Measurements from ENCODE around the gene SGMS1. TPM values are rescaled to one million over a fixed set of nuclear protein-coding genes. Genes with fewer than 3 reads are reported as not detected.

The SGMS1 gene
- polyA plus RNA-seq, 1 donor from 2014 or later, result 8.0 TPM

DNA sequence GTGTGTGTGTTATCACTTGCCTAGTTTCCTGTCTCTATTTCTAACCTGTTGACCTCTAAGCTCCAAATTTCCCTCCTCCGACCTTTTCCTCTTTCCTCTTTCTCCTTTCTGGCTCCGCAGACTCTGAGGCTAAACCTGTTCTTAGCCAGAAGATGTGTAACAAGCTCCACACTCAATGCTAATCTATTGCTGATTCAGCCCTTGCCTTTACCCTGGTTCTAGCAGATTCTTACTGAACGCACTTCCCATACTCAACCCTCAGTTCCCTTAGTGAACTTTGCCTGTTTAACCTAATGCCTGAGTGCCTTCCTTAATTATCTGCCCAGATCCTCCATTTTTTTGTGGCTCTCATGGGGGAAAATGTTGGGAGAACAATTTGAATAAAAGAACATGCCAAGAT lies 30.0 kb upstream of the SGMS1 start:
- no peak overlapping the region for H2AFZ ChIP-seq (ENCODE audit: low read depth, low read length)

DNA sequence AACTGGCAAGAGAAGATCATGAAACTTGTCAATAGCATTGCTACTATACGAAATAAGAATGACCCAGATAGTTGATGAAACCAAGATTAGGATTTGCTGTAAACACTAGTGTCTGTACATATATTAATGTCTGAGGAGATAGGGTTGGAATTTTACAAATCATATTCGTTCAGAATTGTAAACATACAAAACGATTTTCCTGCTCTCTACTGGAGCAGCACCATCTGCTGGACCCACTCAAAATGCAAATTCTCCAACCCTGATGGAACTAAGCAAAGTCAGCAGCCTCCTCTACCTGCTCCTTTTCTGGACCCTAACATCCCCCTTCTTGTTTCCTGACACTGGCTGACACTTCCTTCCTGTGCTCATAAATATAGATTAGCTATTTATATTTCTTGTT lies 29.4 kb upstream of the SGMS1 start:
- Histone ChIP-seq H3K4me2 (ENCODE audit: low read length) (no peak overlapping the region), H3K9ac (ENCODE audit: low read length) (no peak overlapping the region), H3K79me2 (replicated peaks; ENCODE audit: insufficient read depth, low read length) (no peaks in the 10 kb centered on the region), H2AFZ (ENCODE audit: low read depth, low read length) (no peak overlapping the region), H3K4me3 (ENCODE audit: low read length) (no peak overlapping the region), H3K9me2 (ENCODE audit: insufficient read depth, low read length) (no peaks in the 10 kb centered on the region), H3K36me3 (ENCODE audit: insufficient read depth, low read length) (no peaks in the 10 kb centered on the region), H3K9me3 (ENCODE audit: low read length) (no peaks in the 10 kb centered on the region), H4K20me1 (ENCODE audit: insufficient read depth) (no peaks in the 10 kb centered on the region), H3K27ac (ENCODE audit: low read length) (no peak overlapping the region), H3F3A (ENCODE audit: insufficient read depth, low read length, poor library complexity, severe bottlenecking) (no peaks in the 10 kb centered on the region), H3K27me3 (ENCODE audit: insufficient read depth, low read depth, low read length) (no peaks in the 10 kb centered on the region)
- TF ChIP-seq, protein P1, sequence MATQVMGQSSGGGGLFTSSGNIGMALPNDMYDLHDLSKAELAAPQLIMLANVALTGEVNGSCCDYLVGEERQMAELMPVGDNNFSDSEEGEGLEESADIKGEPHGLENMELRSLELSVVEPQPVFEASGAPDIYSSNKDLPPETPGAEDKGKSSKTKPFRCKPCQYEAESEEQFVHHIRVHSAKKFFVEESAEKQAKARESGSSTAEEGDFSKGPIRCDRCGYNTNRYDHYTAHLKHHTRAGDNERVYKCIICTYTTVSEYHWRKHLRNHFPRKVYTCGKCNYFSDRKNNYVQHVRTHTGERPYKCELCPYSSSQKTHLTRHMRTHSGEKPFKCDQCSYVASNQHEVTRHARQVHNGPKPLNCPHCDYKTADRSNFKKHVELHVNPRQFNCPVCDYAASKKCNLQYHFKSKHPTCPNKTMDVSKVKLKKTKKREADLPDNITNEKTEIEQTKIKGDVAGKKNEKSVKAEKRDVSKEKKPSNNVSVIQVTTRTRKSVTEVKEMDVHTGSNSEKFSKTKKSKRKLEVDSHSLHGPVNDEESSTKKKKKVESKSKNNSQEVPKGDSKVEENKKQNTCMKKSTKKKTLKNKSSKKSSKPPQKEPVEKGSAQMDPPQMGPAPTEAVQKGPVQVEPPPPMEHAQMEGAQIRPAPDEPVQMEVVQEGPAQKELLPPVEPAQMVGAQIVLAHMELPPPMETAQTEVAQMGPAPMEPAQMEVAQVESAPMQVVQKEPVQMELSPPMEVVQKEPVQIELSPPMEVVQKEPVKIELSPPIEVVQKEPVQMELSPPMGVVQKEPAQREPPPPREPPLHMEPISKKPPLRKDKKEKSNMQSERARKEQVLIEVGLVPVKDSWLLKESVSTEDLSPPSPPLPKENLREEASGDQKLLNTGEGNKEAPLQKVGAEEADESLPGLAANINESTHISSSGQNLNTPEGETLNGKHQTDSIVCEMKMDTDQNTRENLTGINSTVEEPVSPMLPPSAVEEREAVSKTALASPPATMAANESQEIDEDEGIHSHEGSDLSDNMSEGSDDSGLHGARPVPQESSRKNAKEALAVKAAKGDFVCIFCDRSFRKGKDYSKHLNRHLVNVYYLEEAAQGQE (IDR thresholded peaks at IDR 0.05; ENCODE audit: borderline replicate concordance), result no peak
- TF ChIP-seq SMC3 (conservative IDR thresholded peaks at IDR 0.05; ENCODE audit: poor library complexity), result peak; percentile 43
- TF ChIP-seq POLR2AphosphoS5 (IDR thresholded peaks at IDR 0.05), result no peak
- no peak for TF ChIP-seq EZH2 (IDR thresholded peaks at IDR 0.05; ENCODE audit: borderline replicate concordance, insufficient read depth, low read length, poor library complexity, severe bottlenecking)
- TF ChIP-seq RAD21 (conservative IDR thresholded peaks at IDR 0.05), result peak; percentile 37
- no peak for TF ChIP-seq EP300 (conservative IDR thresholded peaks at IDR 0.05; ENCODE audit: poor library complexity, severe bottlenecking)
- no peak for TF ChIP-seq TAF1 (IDR thresholded peaks at IDR 0.05; ENCODE audit: low read depth)
- no peak for TF ChIP-seq MXI1 (conservative IDR thresholded peaks at IDR 0.05; ENCODE audit: poor library complexity, severe bottlenecking)
- TF ChIP-seq, protein P2, sequence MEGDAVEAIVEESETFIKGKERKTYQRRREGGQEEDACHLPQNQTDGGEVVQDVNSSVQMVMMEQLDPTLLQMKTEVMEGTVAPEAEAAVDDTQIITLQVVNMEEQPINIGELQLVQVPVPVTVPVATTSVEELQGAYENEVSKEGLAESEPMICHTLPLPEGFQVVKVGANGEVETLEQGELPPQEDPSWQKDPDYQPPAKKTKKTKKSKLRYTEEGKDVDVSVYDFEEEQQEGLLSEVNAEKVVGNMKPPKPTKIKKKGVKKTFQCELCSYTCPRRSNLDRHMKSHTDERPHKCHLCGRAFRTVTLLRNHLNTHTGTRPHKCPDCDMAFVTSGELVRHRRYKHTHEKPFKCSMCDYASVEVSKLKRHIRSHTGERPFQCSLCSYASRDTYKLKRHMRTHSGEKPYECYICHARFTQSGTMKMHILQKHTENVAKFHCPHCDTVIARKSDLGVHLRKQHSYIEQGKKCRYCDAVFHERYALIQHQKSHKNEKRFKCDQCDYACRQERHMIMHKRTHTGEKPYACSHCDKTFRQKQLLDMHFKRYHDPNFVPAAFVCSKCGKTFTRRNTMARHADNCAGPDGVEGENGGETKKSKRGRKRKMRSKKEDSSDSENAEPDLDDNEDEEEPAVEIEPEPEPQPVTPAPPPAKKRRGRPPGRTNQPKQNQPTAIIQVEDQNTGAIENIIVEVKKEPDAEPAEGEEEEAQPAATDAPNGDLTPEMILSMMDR (IDR thresholded peaks at IDR 0.05; ENCODE audit: poor library complexity, severe bottlenecking), result peak; percentile 45

More for the DNA sequence above, 30.0 kb upstream of the SGMS1 start:
- Histone ChIP-seq H3K4me2 (ENCODE audit: low read length) (no peak overlapping the region), H3K27ac (ENCODE audit: low read length) (no peak overlapping the region), H3K9me3 (ENCODE audit: low read length) (no peaks in the 10 kb centered on the region), H3K36me3 (ENCODE audit: insufficient read depth, low read length) (no peaks in the 10 kb centered on the region), H3K9me2 (ENCODE audit: insufficient read depth, low read length) (no peaks in the 10 kb centered on the region), H4K20me1 (ENCODE audit: insufficient read depth) (no peaks in the 10 kb centered on the region), H3K9ac (ENCODE audit: low read length) (no peak overlapping the region), H3K27me3 (ENCODE audit: insufficient read depth, low read depth, low read length) (no peaks in the 10 kb centered on the region), H3K4me3 (ENCODE audit: low read length) (no peak overlapping the region), H3K79me2 (replicated peaks; ENCODE audit: insufficient read depth, low read length) (no peaks in the 10 kb centered on the region), H3F3A (ENCODE audit: insufficient read depth, low read length, poor library complexity, severe bottlenecking) (no peaks in the 10 kb centered on the region)
- TF ChIP-seq, protein P1 (IDR thresholded peaks at IDR 0.05; ENCODE audit: borderline replicate concordance), result no peak
- TF ChIP-seq TAF1 (IDR thresholded peaks at IDR 0.05; ENCODE audit: low read depth) (no peak), POLR2AphosphoS5 (IDR thresholded peaks at IDR 0.05) (no peak), SMC3 (conservative IDR thresholded peaks at IDR 0.05; ENCODE audit: poor library complexity) (no peak), EP300 (conservative IDR thresholded peaks at IDR 0.05; ENCODE audit: poor library complexity, severe bottlenecking) (no peak), RAD21 (conservative IDR thresholded peaks at IDR 0.05) (no peak)

Data from neural cell (in vitro differentiated cells).